ENCODE results near the gene DHTKD1.

- TF ChIP-seq POLR2A (IDR thresholded peaks at IDR 0.05): no peak
- TF ChIP-seq CTCF (IDR thresholded peaks at IDR 0.05): no peak
- no peak for TF ChIP-seq EP300 (IDR thresholded peaks at IDR 0.05)
Measured at GRCh38 chr10:12088919-12089318, 20.2 kb downstream of the DHTKD1 start.

Measured in ovary (tissue), 3 donors.